HG03103 (cell line): ENCODE data around the gene GTF2H3.
A peak's percentile ranks its signal among the peaks of the same experiment; 100 is the strongest.
"Not testable (repeated sequence)": the region's sequence is repeated elsewhere in the genome, so short reads cannot be mapped to it uniquely, and the experiment has no call there.

Experiments used
- ATAC-seq: cut with Tn5 transposase; IDR thresholded peaks from one replicate; pipeline ENCODE4 v1.9.1; 2021; ENCODE audit warnings: low read depth; ENCODE audit not compliant: unreplicated experiment

The GTF2H3 gene

GRCh38 chr12:123633379-123634141 lies at the start of gene GTF2H3, which contains the start of gene EIF2B1:
Gene GTF2H3 (plus strand): TSS chr12:123633829. CDS start chr12:123633860, 31 bp downstream.
Gene EIF2B1 (minus strand): TSS chr12:123633686. CDS start chr12:123633557, 129 bp downstream.
- peak; percentile 94 for ATAC-seq

- no peak for ATAC-seq
Observed at GRCh38 chr12:123591702-123592481, 41.7 kb upstream of the GTF2H3 start.

GRCh38 chr12:123595729-123596128 lies 37.9 kb upstream of the GTF2H3 start:
- no peak for ATAC-seq

GRCh38 chr12:123597100-123597499 lies 36.5 kb upstream of the GTF2H3 start:
- no peak for ATAC-seq

GRCh38 chr12:123598522-123598921 lies 35.1 kb upstream of the GTF2H3 start:
- no peak for ATAC-seq

GRCh38 chr12:123599310-123599709 lies 34.3 kb upstream of the GTF2H3 start:
- no peak for ATAC-seq

- no peak for ATAC-seq
Observed at GRCh38 chr12:123599721-123600120, 33.9 kb upstream of the GTF2H3 start.

- ATAC-seq: peak; percentile 76
Observed at GRCh38 chr12:123601602-123602489, 31.8 kb upstream of the GTF2H3 start, which contains the start of gene DDX55. Gene DDX55 (plus strand): TSS chr12:123602099. CDS start chr12:123602149, 50 bp downstream.

- ATAC-seq: no peak
Observed at GRCh38 chr12:123602651-123603195, 30.9 kb upstream of the GTF2H3 start.

- ATAC-seq: not testable (repeated sequence)
Observed at GRCh38 chr12:123603495-123603894, 30.1 kb upstream of the GTF2H3 start.

GRCh38 chr12:123607756-123608155 lies 25.9 kb upstream of the GTF2H3 start:
- no peak for ATAC-seq

GRCh38 chr12:123608182-123608581 lies 25.4 kb upstream of the GTF2H3 start:
- ATAC-seq: no peak

- no peak for ATAC-seq
Observed at GRCh38 chr12:123614110-123614509, 19.5 kb upstream of the GTF2H3 start.

GRCh38 chr12:123614531-123614930 lies 19.1 kb upstream of the GTF2H3 start:
- ATAC-seq: no peak

- ATAC-seq: no peak
Observed at GRCh38 chr12:123617144-123617543, 16.5 kb upstream of the GTF2H3 start.

- no peak for ATAC-seq
Observed at GRCh38 chr12:123617580-123617979, 16.0 kb upstream of the GTF2H3 start.

GRCh38 chr12:123621101-123621500 lies 12.5 kb upstream of the GTF2H3 start:
- ATAC-seq: no peak

- ATAC-seq: no peak
Observed at GRCh38 chr12:123621619-123622530, 11.8 kb upstream of the GTF2H3 start.

GRCh38 chr12:123634142-123634561 lies 523 bp downstream of the GTF2H3 start:
- no peak for ATAC-seq
